H1 (cell line): ENCODE data around the gene PDE1C. TPM values are rescaled to one million over a fixed set of nuclear protein-coding genes. Genes with fewer than 3 reads are reported as not detected.

Experiments used
- CTCF ChIA-PET: fragments of 300-600 bp; sonication (Branson Sonifier 250); formaldehyde crosslinking; loops from one replicate; lab custom pipeline; 2021; ENCODE audit not compliant: partially characterized antibody; lab: Charles Lee
- POLR2A ChIA-PET: fragments of 300-600 bp; sonication (Branson Sonifier 250); formaldehyde crosslinking; loops from one replicate; lab custom pipeline; 2021; ENCODE audit warnings: inconsistent platforms; ENCODE audit not compliant: partially characterized antibody; lab: Charles Lee
- DNase-seq, 2 experiments: peaks; one replicate each; pipeline versions ENCODE4 v3.0.0 to v3.0.0-alpha.2; 2010 to 2022; ENCODE audit warnings: low spot score in 2 of 2, low read depth in 1 of 2, mixed read lengths in 1 of 2
- FAIRE-seq: peaks from 2 replicates; lab custom pipeline; 2011; peaks lifted over from hg19 to GRCh38; lab: Jason Lieb, UNC
- H2AFZ ChIP-seq: 2 replicates; pipeline ENCODE4 v1.8.1; 2012; ENCODE audit warnings: low read length, inconsistent platforms
- H2AK5ac ChIP-seq: 2 replicates; pipeline ENCODE4 v1.6.1; 2013; ENCODE audit warnings: low read depth, low read length
- H2BK120ac ChIP-seq: replicated peaks from 2 replicates; pipeline ENCODE3; 2013; ENCODE audit warnings: low read depth, low read length, inconsistent platforms
- H2BK12ac ChIP-seq: 2 replicates; pipeline ENCODE4 v1.6.1; 2013; ENCODE audit warnings: low read depth, low read length
- H2BK15ac ChIP-seq: 2 replicates; pipeline ENCODE4 v1.6.1; 2013; ENCODE audit warnings: low read length
- H2BK20ac ChIP-seq: 2 replicates; pipeline ENCODE4 v1.6.1; 2013; ENCODE audit warnings: low read length
- H2BK5ac ChIP-seq: 2 replicates; pipeline ENCODE4 v1.6.1; 2013; ENCODE audit warnings: low read depth, low read length
- H3K14ac ChIP-seq: 2 replicates; pipeline ENCODE4 v1.6.1; 2013; ENCODE audit warnings: inconsistent platforms; ENCODE audit not compliant: insufficient read length
- H3K18ac ChIP-seq: 2 replicates; pipeline ENCODE4 v1.6.1; 2013; ENCODE audit warnings: low read length; ENCODE audit errors: extremely low read depth
- H3K23ac ChIP-seq: 2 replicates; pipeline ENCODE4 v1.6.1; 2013; ENCODE audit warnings: inconsistent platforms; ENCODE audit not compliant: insufficient read length
- H3K23me2 ChIP-seq: 2 replicates; pipeline ENCODE4 v1.6.1; 2013; ENCODE audit warnings: low read depth, low read length
- H3K27ac ChIP-seq: 2 replicates; pipeline ENCODE4 v1.6.1; 2011; ENCODE audit warnings: low read depth, low read length, inconsistent platforms
- H3K27me3 ChIP-seq, 4 experiments: replicated peaks in 1 of 4; 1 replicate in 1 of 4; 2 replicates in 3 of 4; pipeline versions ENCODE4 v1.6.1 to v1.8.1; 2011 to 2013; ENCODE audit warnings: low read length in 3 of 4, mild to moderate bottlenecking in 3 of 4, inconsistent platforms in 2 of 4, mixed read lengths in 2 of 4, moderate library complexity in 1 of 4; ENCODE audit not compliant: control insufficient read depth in 3 of 4, insufficient read depth in 3 of 4; ENCODE audit errors: extremely low read depth in 1 of 4
- H3K36me3 ChIP-seq, 4 experiments: 2 replicates each; pipeline versions ENCODE4 v1.6.1 to v1.8.1; 2011 to 2013; ENCODE audit warnings: mild to moderate bottlenecking in 4 of 4, low read length in 3 of 4, moderate library complexity in 2 of 4, control low read depth in 1 of 4, inconsistent platforms in 1 of 4; ENCODE audit not compliant: insufficient read depth in 4 of 4, control insufficient read depth in 2 of 4
- H3K4ac ChIP-seq: replicated peaks from 2 replicates; pipeline ENCODE3; 2013; ENCODE audit warnings: low read length, low read depth, mixed read lengths, inconsistent platforms; ENCODE audit not compliant: insufficient read length
- H3K4me1 ChIP-seq, 4 experiments: replicated peaks in 1 of 4; 1 replicate in 1 of 4; 2 replicates in 3 of 4; pipeline versions ENCODE4 v1.6.1 to v1.8.1; 2011 to 2013; ENCODE audit warnings: low read length in 3 of 4, inconsistent platforms in 2 of 4, mixed read lengths in 1 of 4; ENCODE audit not compliant: insufficient read depth in 4 of 4, control insufficient read depth in 3 of 4
- H3K4me2 ChIP-seq, 2 experiments: 2 replicates each; pipeline versions ENCODE4 v1.6.1 to v1.8.1; 2011 to 2013; ENCODE audit warnings: low read depth in 2 of 2, low read length in 2 of 2, control low read depth in 1 of 2, inconsistent platforms in 1 of 2, mild to moderate bottlenecking in 1 of 2; ENCODE audit not compliant: insufficient read depth in 1 of 2
- H3K4me3 ChIP-seq, 4 experiments: fragments of 200-600, 300-600 bp in 1 of 4; sonication (generic), shearing (Covaris generic), sonication (Bioruptor Twin) in 1 of 4; 2 replicates each; pipeline versions ENCODE4 v1.5.1 to v1.8.1; 2011 to 2016; ENCODE audit warnings: low read length in 4 of 4, low read depth in 3 of 4, control low read depth in 2 of 4, inconsistent platforms in 2 of 4, mild to moderate bottlenecking in 2 of 4, mixed read lengths in 1 of 4, moderate library complexity in 1 of 4; ENCODE audit not compliant: insufficient read depth in 2 of 4; ENCODE audit errors: extremely low read depth in 1 of 4
- H3K56ac ChIP-seq: replicated peaks from 2 replicates; pipeline ENCODE3; 2013; ENCODE audit warnings: low read depth, mild to moderate bottlenecking, mixed read lengths, low read length, inconsistent platforms; ENCODE audit not compliant: insufficient read length
- H3K79me1 ChIP-seq: 2 replicates; pipeline ENCODE4 v1.6.1; 2013; ENCODE audit warnings: low read depth, low read length, control low read depth
- H3K79me2 ChIP-seq, 2 experiments: 2 replicates each; pipeline versions ENCODE4 v1.6.1 to v1.8.1; 2012 to 2013; ENCODE audit warnings: low read length in 2 of 2, mild to moderate bottlenecking in 2 of 2, inconsistent platforms in 1 of 2; ENCODE audit not compliant: insufficient read depth in 2 of 2, control insufficient read depth in 1 of 2
- H3K9ac ChIP-seq, 4 experiments: replicated peaks in 1 of 4; 1 replicate in 1 of 4; 2 replicates in 3 of 4; pipeline versions ENCODE4 v1.6.1 to v1.8.1; 2011 to 2013; ENCODE audit warnings: low read depth in 3 of 4, low read length in 3 of 4, control low read depth in 2 of 4, mild to moderate bottlenecking in 2 of 4, moderate library complexity in 2 of 4, inconsistent platforms in 1 of 4; ENCODE audit errors: extremely low read depth in 1 of 4
- H3K9me3 ChIP-seq, 2 experiments: 2 replicates each; pipeline versions ENCODE4 v1.6.1 to v1.8.1; 2012 to 2013; ENCODE audit warnings: mild to moderate bottlenecking in 2 of 2, moderate library complexity in 2 of 2, control low read depth in 1 of 2, inconsistent platforms in 1 of 2, low read depth in 1 of 2, low read length in 1 of 2, mixed read lengths in 1 of 2; ENCODE audit not compliant: insufficient read depth in 2 of 2
- H4K20me1 ChIP-seq, 2 experiments: replicated peaks in 1 of 2; 2 replicates each; pipeline versions ENCODE3 to v1.8.1; 2011 to 2013; ENCODE audit warnings: inconsistent platforms in 2 of 2, low read length in 2 of 2, mild to moderate bottlenecking in 1 of 2; ENCODE audit not compliant: insufficient read depth in 2 of 2, control insufficient read depth in 1 of 2
- H4K5ac ChIP-seq: 2 replicates; pipeline ENCODE4 v1.6.1; 2013; ENCODE audit warnings: low read length, low read depth, mixed read lengths, inconsistent platforms; ENCODE audit not compliant: insufficient read length
- H4K8ac ChIP-seq: 2 replicates; pipeline ENCODE4 v1.8.0; 2013; ENCODE audit warnings: mild to moderate bottlenecking, moderate library complexity, low read length, inconsistent platforms; ENCODE audit not compliant: insufficient read depth; ENCODE audit errors: extremely low read depth
- H4K91ac ChIP-seq: replicated peaks from 2 replicates; pipeline ENCODE3; 2013; ENCODE audit warnings: low read length, mixed read lengths, inconsistent platforms; ENCODE audit not compliant: insufficient read length
- CBX5 ChIP-seq: fragments of 300-800, 300-1000 bp; sonication (generic); IDR thresholded peaks from 2 replicates; pipeline ENCODE4 v1.7.1; 2016; ENCODE audit warnings: antibody characterized with exemption, low read length, low read depth
- EGR1 ChIP-seq: IDR thresholded peaks from 2 replicates; pipeline ENCODE4 v1.6.1; 2011; ENCODE audit warnings: low read depth, low read length, borderline replicate concordance
- RBBP5 ChIP-seq: IDR thresholded peaks from 2 replicates; pipeline ENCODE4 v1.7.1; 2012; ENCODE audit warnings: low read depth, mild to moderate bottlenecking, inconsistent platforms, low read length, moderate library complexity, borderline replicate concordance
- RXRA ChIP-seq: IDR thresholded peaks from 2 replicates; pipeline ENCODE4 v1.6.1; 2011; ENCODE audit warnings: low read depth, mild to moderate bottlenecking, low read length, moderate library complexity; ENCODE audit not compliant: insufficient read depth
- polyA plus RNA-seq, 7 experiments: library from polyadenylated mRNA; depleted of rRNA in 3 of 7; stranded (reverse) in 5 of 7; unstranded in 2 of 7; fragments of >200 nt in 5 of 7; fragments of 200-250 nt in 2 of 7; gene quantifications; 1 replicate in 5 of 7; 2 replicates in 1 of 7; 4 replicates in 1 of 7; pipeline versions ENCODE4 v1.2.1 to v1.2.3, GENCODE V29; 2011 to 2013; ENCODE audit warnings: missing spikeins in 2 of 7, mixed read lengths in 2 of 7
- total RNA-seq: library from RNA; stranded (reverse); fragmentation: NEBNext Ultra II Directional; extraction: Animal tissue kit (Norgen Biotek cat#: 25700); gene quantifications from 2 replicates; pipeline ENCODE4 v1.2.1, GENCODE V29; 2021

Gene PDE1C
- total and polyA plus RNA-seq, 2 of the 8 experiments (the other 6 are each of a cell fraction or from before 2014, with no cell fraction given): 0.11 to 1.1 TPM

- TF ChIP-seq RXRA: no peak
- TF ChIP-seq, all 59 proteins: peak for 0
These were observed 173.3 kb downstream of the PDE1C start (continued) for GRCh38 chr7:31896925-31897324.

- Histone ChIP-seq H2BK120ac (no peak overlapping the region), H3K9me3 (no peaks in the 10 kb centered on the region), H4K91ac (no peak overlapping the region), H2AFZ (no peak overlapping the region), H2BK20ac (no peak overlapping the region), H3K56ac (no peak overlapping the region), H4K8ac (no peak overlapping the region), H2BK12ac (no peak overlapping the region), H3K4ac (no peak overlapping the region), H3K27ac (no peak overlapping the region), H2BK5ac (no peak overlapping the region), H3K4me2 (no peak overlapping the region), H3K9ac (no peak overlapping the region), H3K4me3 (no peak overlapping the region), H3K27me3 (no peaks in the 10 kb centered on the region), H4K5ac (no peak overlapping the region), H3K79me1 (no peaks in the 10 kb centered on the region), H3K23me2 (peaks cover 2% of the 10 kb centered on the region; the same call in 1 of the 2 replicates), H3K79me2 (no peaks in the 10 kb centered on the region), H3K14ac (no peak overlapping the region), H4K20me1 (no peaks in the 10 kb centered on the region), H2AK5ac (no peak overlapping the region), H3K18ac (no peak overlapping the region), H3K23ac (no peak overlapping the region), H3K36me3 (no peaks in the 10 kb centered on the region), H2BK15ac (no peak overlapping the region), H3K4me1 (no peaks in the 10 kb centered on the region)
- FAIRE-seq: no peak
- TF ChIP-seq EGR1 (no peak), RBBP5 (no peak), CBX5 (no peak)
- no peak for DNase-seq
- ChIA-PET CTCF (interaction anchor here (0.8 to 1.7 kb wide), 3 partner anchors 12 to 168 kb away, joined by 3 to 6 read pairs (median 4); no protein-coding TSS in a partner anchor), POLR2A (no interaction called here)
These were observed 175.9 kb downstream of the PDE1C start for GRCh38 chr7:31894308-31894707.
